Measurements from ENCODE around the gene SAMHD1.

DNA sequence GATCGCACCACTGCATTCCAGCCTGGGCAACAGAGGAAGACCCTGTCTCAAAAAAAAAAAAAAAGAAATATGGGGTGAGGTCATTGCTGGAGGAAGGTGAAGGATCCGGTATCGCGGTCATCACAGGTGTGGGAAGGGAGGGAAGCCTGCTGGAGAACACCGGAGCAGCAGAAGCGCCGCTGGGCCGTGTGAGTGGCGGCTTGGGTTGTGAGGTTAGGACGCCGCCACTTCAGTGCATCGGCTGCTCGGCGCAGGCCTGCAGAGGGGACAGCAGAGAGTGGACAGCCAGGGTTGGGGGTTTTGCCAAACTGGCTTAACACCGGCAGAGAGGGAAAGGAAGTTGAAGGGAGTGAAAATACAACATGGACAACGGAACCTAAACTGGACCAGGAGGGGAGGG lies 70.2 kb downstream of the SAMHD1 start:
- TF ChIP-seq THAP11 (CRISPR knock-in tag; IDR thresholded peaks at IDR 0.05), result no peak
- TF ChIP-seq ZBTB20 (CRISPR knock-in tag; IDR thresholded peaks at IDR 0.05; ENCODE audit: borderline replicate concordance, low read depth), result no peak
- no peak for TF ChIP-seq CTCF (CRISPR knock-in tag; IDR thresholded peaks at IDR 0.05)
- TF ChIP-seq POLR2A (IDR thresholded peaks at IDR 0.05; ENCODE audit: insufficient read depth in 1 of 2, low read depth in 2 of 2, low read length in 2 of 2), result no peak
